ENCODE results near the gene SAYSD1.

GRCh38 chr6:39078695-39079094 is 36.3 kb downstream of the SAYSD1 start:
- no peak for TF ChIP-seq CTCF (IDR thresholded peaks at IDR 0.05)
- no peak for TF ChIP-seq POLR2A (IDR thresholded peaks at IDR 0.05; ENCODE audit: low read depth)
- no peak for TF ChIP-seq EP300 (IDR thresholded peaks at IDR 0.05)

Data from esophagus muscularis mucosa (tissue), 4 donors.